Measurements from ENCODE around the gene SLC12A5. TPM values are rescaled to one million over a fixed set of nuclear protein-coding genes. Genes with fewer than 3 reads are reported as not detected.
"Not testable (repeated sequence)": the region's sequence is repeated elsewhere in the genome, so short reads cannot be mapped to it uniquely, and the experiment has no call there.

The SLC12A5 gene
- total and polyA plus RNA-seq, 2 donors (not counting 1 experiment from before 2014, with no cell fraction given) = 0.32 TPM; not detected in 1

DNA sequence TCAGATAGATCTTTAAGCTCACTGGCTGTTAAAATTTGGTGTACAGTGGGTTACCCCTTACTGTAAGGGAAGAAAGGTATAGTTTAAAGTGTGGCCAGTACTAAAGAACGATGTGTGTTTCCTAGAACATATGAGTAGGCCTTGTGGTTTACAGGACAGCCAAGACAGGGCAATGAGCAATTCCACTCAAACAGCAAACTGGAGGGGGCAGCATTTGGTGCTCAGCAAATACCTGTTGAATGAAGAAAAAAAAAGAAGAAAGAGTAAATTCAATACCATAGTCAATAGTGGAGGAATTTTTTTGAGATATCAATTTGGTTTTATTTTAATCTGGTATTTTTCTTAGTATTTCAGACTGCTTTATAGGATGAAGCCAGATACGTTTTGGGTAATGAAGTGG lies 64.5 kb downstream of the SLC12A5 start:
- Mint-ChIP-seq H3K4me3 (no peak overlapping the region), H3K27ac (no peak overlapping the region), H3K9me3 (ENCODE audit: insufficient read depth) (no peaks in the 10 kb centered on the region), H3K4me1 (peaks cover 13% of the 10 kb centered on the region), H3K27me3 (no peaks in the 10 kb centered on the region)
- POLR2A ChIA-PET = no interaction called here
- 60% methylated on average over 2 of the region's 2 CpGs for WGBS (ENCODE audit: insufficient coverage)
- H3K4me1 ChIP-seq (ENCODE audit: control insufficient read depth in 2 of 2, insufficient read depth in 2 of 2, low read length in 2 of 2) = peaks cover 8 to 12% of the 10 kb centered on the region in 2 donors
- H3K4me2 ChIP-seq (replicated peaks; ENCODE audit: low read depth, low read length, poor library complexity, severe bottlenecking) = no peak overlapping the region
- ATAC-seq (ENCODE audit: low read depth) (no peak), DNase-seq (no peak)
- H3K9ac ChIP-seq (ENCODE audit: low read length) = no peak overlapping the region
- H4K20me1 ChIP-seq (ENCODE audit: control insufficient read depth, insufficient read depth, low read length, poor library complexity, severe bottlenecking) = peaks cover 10% of the 10 kb centered on the region
- no peaks in the 10 kb centered on the region for H3K36me3 ChIP-seq (replicated peaks in 1 of 2; ENCODE audit: control extremely low read depth in 1 of 2, control insufficient read depth in 1 of 2, extremely low read depth in 1 of 2, insufficient read depth in 2 of 2, low read length in 1 of 2)
- CTCF ChIA-PET = no interaction called here
- no peak overlapping the region for H2AFZ ChIP-seq (ENCODE audit: insufficient read depth, low read depth, low read length, poor library complexity, severe bottlenecking)
- no peak overlapping the region for H3K4me3 ChIP-seq (ENCODE audit: control extremely low read depth in 1 of 5, extremely low read depth in 1 of 5, insufficient read depth in 1 of 5, low read depth in 2 of 5, low read length in 4 of 5)
- intact Hi-C loops (cut with micrococcal nuclease) = no loop called here
- H3K9me3 ChIP-seq (ENCODE audit: control extremely low read depth in 1 of 3, control insufficient read depth in 2 of 3, insufficient read depth in 1 of 3, low read length in 2 of 3) = peaks cover 0 to 3% (median 0%) of the 10 kb centered on the region in 3 donors
- no peaks in the 10 kb centered on the region for H3K27me3 ChIP-seq (replicated peaks in 1 of 4; ENCODE audit: control extremely low read depth in 1 of 4, control insufficient read depth in 3 of 4, insufficient read depth in 4 of 4, low read length in 3 of 4)
- no peak overlapping the region for H3K27ac ChIP-seq (ENCODE audit: low read length in 2 of 2)
- peaks cover 9% of the 10 kb centered on the region for H3K79me2 ChIP-seq (ENCODE audit: control insufficient read depth, insufficient read depth, low read length)
- TF ChIP-seq EZH2 (IDR thresholded peaks at IDR 0.05; ENCODE audit: borderline replicate concordance, insufficient read depth, low read depth, low read length, poor library complexity, severe bottlenecking) = no peak

DNA sequence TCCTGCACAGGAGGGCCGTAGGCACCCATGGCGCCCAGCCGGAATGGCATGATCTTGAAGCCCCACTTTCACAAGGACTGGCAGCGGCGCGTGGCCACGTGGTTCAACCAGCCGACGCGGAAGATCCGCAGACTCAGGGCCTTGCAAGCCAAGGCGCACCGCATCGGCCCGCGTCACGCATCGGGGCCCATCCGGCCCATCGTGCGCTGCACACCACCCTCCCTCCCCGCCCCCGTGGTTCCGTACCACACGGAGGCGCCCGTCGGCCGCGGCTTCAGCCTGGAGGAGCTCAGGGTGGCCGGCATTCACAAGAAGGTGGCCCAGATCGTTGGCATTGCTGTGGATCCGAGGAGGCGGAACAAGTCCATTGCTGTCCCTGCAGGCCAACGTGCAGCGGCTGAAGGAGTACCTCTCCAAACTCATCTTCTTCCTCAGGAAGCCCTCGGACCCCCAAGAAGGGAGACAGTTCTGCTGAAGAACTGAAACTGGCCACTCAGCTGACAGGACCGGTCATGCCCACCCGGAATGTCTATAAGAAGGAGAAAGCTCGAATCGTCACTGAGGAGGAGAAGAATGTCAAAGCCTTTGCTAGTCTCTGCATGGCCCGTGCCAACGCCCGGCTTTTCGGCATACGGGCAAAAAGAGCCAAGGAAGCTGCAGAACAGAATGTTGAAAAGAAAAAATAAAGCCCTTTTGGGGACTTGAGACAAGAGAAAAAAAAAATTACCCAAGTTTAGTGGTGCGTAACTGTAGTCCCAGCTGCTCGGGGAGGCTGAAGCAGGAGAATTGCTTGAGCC lies 70.7 kb downstream of the SLC12A5 start:
- H3K9me3 ChIP-seq (ENCODE audit: control extremely low read depth in 1 of 3, control insufficient read depth in 2 of 3, insufficient read depth in 1 of 3, low read length in 2 of 3) = no peaks in the 10 kb centered on the region
- Mint-ChIP-seq H3K4me1 (peaks cover 15% of the 10 kb centered on the region), H3K27me3 (peaks cover 4% of the 10 kb centered on the region), H3K9me3 (ENCODE audit: insufficient read depth) (no peaks in the 10 kb centered on the region), H3K4me3 (peak overlapping the region; percentile 79), H3K27ac (peak overlapping the region; percentile 56)
- no peaks in the 10 kb centered on the region for H4K20me1 ChIP-seq (ENCODE audit: control insufficient read depth, insufficient read depth, low read length, poor library complexity, severe bottlenecking)
- no peaks in the 10 kb centered on the region for H3K36me3 ChIP-seq (replicated peaks in 1 of 2; ENCODE audit: control extremely low read depth in 1 of 2, control insufficient read depth in 1 of 2, extremely low read depth in 1 of 2, insufficient read depth in 2 of 2, low read length in 1 of 2)
- CTCF ChIA-PET = interaction anchor here (0.6 to 6.1 kb wide), 20 partner anchors 8 to 635 kb away, joined by 3 to 65 read pairs (median 4); partner anchors contain the start of gene ELMO2
- peaks cover 4% of the 10 kb centered on the region for H3K79me2 ChIP-seq (ENCODE audit: control insufficient read depth, insufficient read depth, low read length)
- H3K4me3 ChIP-seq (ENCODE audit: control extremely low read depth in 1 of 5, extremely low read depth in 1 of 5, insufficient read depth in 1 of 5, low read depth in 2 of 5, low read length in 4 of 5) = peak overlapping the region in 4 of 5 experiments; percentile 14 to 49 (median 32)
- no peaks in the 10 kb centered on the region for H3K27me3 ChIP-seq (replicated peaks in 1 of 4; ENCODE audit: control extremely low read depth in 1 of 4, control insufficient read depth in 3 of 4, insufficient read depth in 4 of 4, low read length in 3 of 4)
- POLR2A ChIA-PET = interaction anchor here (1.0 to 1.2 kb wide), 2 partner anchors 30 to 33 kb away, joined by 3 to 6 read pairs; no protein-coding TSS in a partner anchor
- 27% methylated on average over 47 of the region's 48 CpGs for WGBS (ENCODE audit: insufficient coverage)
- ATAC-seq (ENCODE audit: low read depth) (peak; percentile 99), DNase-seq (peak; percentile 86)
- TF ChIP-seq, protein P1, sequence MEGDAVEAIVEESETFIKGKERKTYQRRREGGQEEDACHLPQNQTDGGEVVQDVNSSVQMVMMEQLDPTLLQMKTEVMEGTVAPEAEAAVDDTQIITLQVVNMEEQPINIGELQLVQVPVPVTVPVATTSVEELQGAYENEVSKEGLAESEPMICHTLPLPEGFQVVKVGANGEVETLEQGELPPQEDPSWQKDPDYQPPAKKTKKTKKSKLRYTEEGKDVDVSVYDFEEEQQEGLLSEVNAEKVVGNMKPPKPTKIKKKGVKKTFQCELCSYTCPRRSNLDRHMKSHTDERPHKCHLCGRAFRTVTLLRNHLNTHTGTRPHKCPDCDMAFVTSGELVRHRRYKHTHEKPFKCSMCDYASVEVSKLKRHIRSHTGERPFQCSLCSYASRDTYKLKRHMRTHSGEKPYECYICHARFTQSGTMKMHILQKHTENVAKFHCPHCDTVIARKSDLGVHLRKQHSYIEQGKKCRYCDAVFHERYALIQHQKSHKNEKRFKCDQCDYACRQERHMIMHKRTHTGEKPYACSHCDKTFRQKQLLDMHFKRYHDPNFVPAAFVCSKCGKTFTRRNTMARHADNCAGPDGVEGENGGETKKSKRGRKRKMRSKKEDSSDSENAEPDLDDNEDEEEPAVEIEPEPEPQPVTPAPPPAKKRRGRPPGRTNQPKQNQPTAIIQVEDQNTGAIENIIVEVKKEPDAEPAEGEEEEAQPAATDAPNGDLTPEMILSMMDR (IDR thresholded peaks at IDR 0.05) = peak; percentile 45
- TF ChIP-seq EZH2 (IDR thresholded peaks at IDR 0.05; ENCODE audit: borderline replicate concordance, insufficient read depth, low read depth, low read length, poor library complexity, severe bottlenecking) = no peak
- peak overlapping the region; percentile 77 for H3K4me2 ChIP-seq (replicated peaks; ENCODE audit: low read depth, low read length, poor library complexity, severe bottlenecking)
- intact Hi-C loops (cut with micrococcal nuclease) = loop anchor here (1.0 to 2.0 kb wide), 5 partner anchors 9 to 75 kb away; partner anchors contain the start of gene CD40
- peak overlapping the region; percentile 46 for H3K9ac ChIP-seq (ENCODE audit: low read length)
- peak overlapping the region; percentile 72 for H2AFZ ChIP-seq (ENCODE audit: insufficient read depth, low read depth, low read length, poor library complexity, severe bottlenecking)
- no peak overlapping the region for H3K27ac ChIP-seq (ENCODE audit: low read length in 2 of 2)
- H3K4me1 ChIP-seq (ENCODE audit: control insufficient read depth in 2 of 2, insufficient read depth in 2 of 2, low read length in 2 of 2) = peaks cover 8 to 12% of the 10 kb centered on the region in 2 donors

GRCh38 chr20:46100444-46100843 lies 71.4 kb downstream of the SLC12A5 start:
- H3K27ac ChIP-seq (ENCODE audit: low read length in 2 of 2); ATAC-seq (ENCODE audit: low read depth); H3K27me3 Mint-ChIP-seq; H3K27me3 ChIP-seq (replicated peaks in 1 of 4; ENCODE audit: control extremely low read depth in 1 of 4, control insufficient read depth in 3 of 4, insufficient read depth in 4 of 4, low read length in 3 of 4); DNase-seq; H3K9me3 ChIP-seq (ENCODE audit: control extremely low read depth in 1 of 3, control insufficient read depth in 2 of 3, insufficient read depth in 1 of 3, low read length in 2 of 3); H3K79me2 ChIP-seq (ENCODE audit: control insufficient read depth, insufficient read depth, low read length); H3K27ac Mint-ChIP-seq; intact Hi-C loops (cut with micrococcal nuclease); H3K4me2 ChIP-seq (replicated peaks; ENCODE audit: low read depth, low read length, poor library complexity, severe bottlenecking); H3K36me3 ChIP-seq (replicated peaks in 1 of 2; ENCODE audit: control extremely low read depth in 1 of 2, control insufficient read depth in 1 of 2, extremely low read depth in 1 of 2, insufficient read depth in 2 of 2, low read length in 1 of 2); H3K9me3 Mint-ChIP-seq (ENCODE audit: insufficient read depth); H4K20me1 ChIP-seq (ENCODE audit: control insufficient read depth, insufficient read depth, low read length, poor library complexity, severe bottlenecking); H3K9ac ChIP-seq (ENCODE audit: low read length); H3K4me3 ChIP-seq (ENCODE audit: control extremely low read depth in 1 of 5, extremely low read depth in 1 of 5, insufficient read depth in 1 of 5, low read depth in 2 of 5, low read length in 4 of 5); H2AFZ ChIP-seq (ENCODE audit: insufficient read depth, low read depth, low read length, poor library complexity, severe bottlenecking): not testable (repeated sequence)
- Mint-ChIP-seq H3K4me3 (peak overlapping the region; percentile 10), H3K4me1 (peaks cover 15% of the 10 kb centered on the region)
- ChIA-PET CTCF (interaction anchor here (0.8 to 6.1 kb wide), 16 partner anchors 8 to 635 kb away, joined by 3 to 65 read pairs (median 5); partner anchors contain the start of gene ELMO2), POLR2A (interaction anchor here (1.2 kb wide), 1 partner anchor 32 kb away, joined by 6 read pairs; no protein-coding TSS in a partner anchor)
- WGBS (ENCODE audit: insufficient coverage) = 100% methylated on average over 1 of the region's 7 CpGs
- peaks cover 8 to 12% of the 10 kb centered on the region in 2 donors for H3K4me1 ChIP-seq (ENCODE audit: control insufficient read depth in 2 of 2, insufficient read depth in 2 of 2, low read length in 2 of 2)
